CD4-positive, alpha-beta T cell (primary cell): ENCODE results near the gene SLC34A1. TPM values are rescaled to one million over a fixed set of nuclear protein-coding genes. Genes with fewer than 3 reads are reported as not detected.
A peak's percentile ranks its signal among the peaks of the same experiment; 100 is the strongest.

Experiments used
- ATAC-seq: fragments of 200-7000 bp; cut with Tn5 transposase; one replicate; pipeline ENCODE4 v1.10.0; 2022; ENCODE audit warnings: mild to moderate bottlenecking; ENCODE audit not compliant: poor library complexity
- CTCF ChIA-PET: fragments of 350-600 bp; sonication (Branson Sonifier 250); formaldehyde crosslinking; loops from one replicate; lab custom pipeline; 2021; ENCODE audit warnings: antibody characterized with exemption, inconsistent platforms; lab: Charles Lee
- POLR2A ChIA-PET: fragments of 350-600 bp; sonication (Branson Sonifier 250); formaldehyde crosslinking; loops from one replicate; lab custom pipeline; 2021; ENCODE audit warnings: antibody characterized with exemption, inconsistent platforms; lab: Charles Lee
- DNase-seq, 14 experiments: peaks; one replicate each; pipeline ENCODE4 v3.0.0-alpha.2; 2013 to 2020; ENCODE audit warnings: mixed read lengths in 2 of 14
- H3K27ac ChIP-seq, 2 donors: one replicate each; pipeline versions ENCODE4 v1.5.1 to v1.7.0; 2013; ENCODE audit warnings: low read length in 2 of 2, low read depth in 1 of 2, mild to moderate bottlenecking in 1 of 2
- H3K27me3 ChIP-seq, 2 experiments: 1 replicate in 1 of 2; 2 replicates in 1 of 2; pipeline versions ENCODE4 v1.6.1 to v1.7.0; 2013; ENCODE audit warnings: low read length in 2 of 2, control low read depth in 1 of 2, mild to moderate bottlenecking in 1 of 2, moderate library complexity in 1 of 2; ENCODE audit not compliant: insufficient read depth in 2 of 2, control insufficient read depth in 1 of 2
- H3K36me3 ChIP-seq: one replicate; pipeline ENCODE4 v1.6.1; 2013; ENCODE audit warnings: low read length, control low read depth; ENCODE audit not compliant: insufficient read depth
- H3K4me1 ChIP-seq: one replicate; pipeline ENCODE4 v1.6.1; 2013; ENCODE audit warnings: low read length, control low read depth; ENCODE audit not compliant: insufficient read depth
- H3K4me3 ChIP-seq: one replicate; pipeline ENCODE4 v1.5.1; 2013; ENCODE audit warnings: mild to moderate bottlenecking, low read length, moderate library complexity
- H3K9me3 ChIP-seq, 2 experiments: 1 replicate in 1 of 2; 2 replicates in 1 of 2; pipeline versions ENCODE4 v1.6.1 to v1.7.0; 2013; ENCODE audit warnings: low read length in 2 of 2, mild to moderate bottlenecking in 2 of 2, control low read depth in 1 of 2, moderate library complexity in 1 of 2; ENCODE audit not compliant: control insufficient read depth in 1 of 2, insufficient read depth in 1 of 2
- H3K27ac Mint-ChIP-seq: one replicate; pipeline ENCODE4 v1.8.0; 2020; ENCODE audit warnings: mixed read lengths
- H3K27me3 Mint-ChIP-seq: one replicate; pipeline ENCODE4 v1.8.0; 2021; ENCODE audit warnings: mixed read lengths
- H3K36me3 Mint-ChIP-seq: one replicate; pipeline ENCODE4 v1.8.0; 2021; ENCODE audit warnings: low read depth, mixed read lengths
- H3K4me1 Mint-ChIP-seq: one replicate; pipeline ENCODE4 v1.8.0; 2021; ENCODE audit warnings: low read depth, mixed read lengths
- H3K4me3 Mint-ChIP-seq: one replicate; pipeline ENCODE4 v1.8.0; 2020; ENCODE audit warnings: mild to moderate bottlenecking, mixed read lengths
- H3K9me3 Mint-ChIP-seq: one replicate; pipeline ENCODE4 v1.8.0; 2020; ENCODE audit warnings: mixed read lengths
- CTCF ChIP-seq: fragments of 200-600 bp; IDR thresholded peaks from one replicate; pipeline ENCODE4 v1.8.0; 2022; ENCODE audit warnings: antibody characterized with exemption, mild to moderate bottlenecking
- intact Hi-C, 2 experiments: fragments of 100-400 bp; cut with DNase I in 1 of 2; cut with micrococcal nuclease in 1 of 2; formaldehyde crosslinking; loops; one replicate each; pipeline versions ENCODE4 v1.15.1 to v1.9.0; 2023 to 2025; cut with DNase I, micrococcal nuclease
- total RNA-seq, 174 experiments: library from RNA in 2 of 174; stranded (reverse) in 2 of 174; gene quantifications; one replicate each; pipeline ENCODE4 v1.2.3 and lab custom pipeline; 2021 to 2026

The SLC34A1 gene
- total RNA-seq, 2 experiments from 2014 or later: not detected

GRCh38 chr5:177368869-177369644 lies 15.2 kb upstream of the SLC34A1 start:
- H3K27ac Mint-ChIP-seq: peak overlapping the region; percentile 76
- H3K27me3 Mint-ChIP-seq: no peaks in the 10 kb centered on the region
- TF ChIP-seq CTCF: peak; percentile 77
- peak in 5 of 14 experiments; percentile 18 to 65 (median 52) for DNase-seq
- peak overlapping the region; percentile 81 for H3K4me3 Mint-ChIP-seq
- CTCF ChIA-PET: interaction anchor here (0.6 to 6.2 kb wide), 14 partner anchors 8 to 118 kb away, joined by 3 to 60 read pairs (median 6); partner anchors contain the start of genes LMAN2, MXD3 and RGS14
- Histone ChIP-seq H3K27ac (peak overlapping the region in 1 of 2 donors; percentile 5), H3K4me1 (peaks cover 82% of the 10 kb centered on the region), H3K27me3 (no peaks in the 10 kb centered on the region), H3K4me3 (no peak overlapping the region), H3K36me3 (peaks cover 84% of the 10 kb centered on the region), H3K9me3 (no peaks in the 10 kb centered on the region)
- ATAC-seq: peak; percentile 18
- intact Hi-C loops: no loop called here
- peaks cover 75% of the 10 kb centered on the region for H3K36me3 Mint-ChIP-seq
- peaks cover 61% of the 10 kb centered on the region for H3K4me1 Mint-ChIP-seq
- no peaks in the 10 kb centered on the region for H3K9me3 Mint-ChIP-seq
- POLR2A ChIA-PET: interaction anchor here (0.7 to 6.4 kb wide), 8 partner anchors 10 to 832 kb away, joined by 3 to 51 read pairs (median 3); partner anchors contain the start of genes RGS14, RNF44 and SLC34A1

GRCh38 chr5:177369645-177370440 lies 14.4 kb upstream of the SLC34A1 start:
- Mint-ChIP-seq H3K27me3 (no peaks in the 10 kb centered on the region), H3K4me3 (peak overlapping the region; percentile 81), H3K27ac (peak overlapping the region; percentile 76), H3K9me3 (no peaks in the 10 kb centered on the region), H3K36me3 (peaks cover 73% of the 10 kb centered on the region), H3K4me1 (peaks cover 61% of the 10 kb centered on the region)
- ATAC-seq (no peak), DNase-seq (no peak)
- Histone ChIP-seq H3K9me3 (no peaks in the 10 kb centered on the region), H3K27ac (peak overlapping the region; percentile 27 to 41), H3K4me3 (no peak overlapping the region), H3K36me3 (peaks cover 81% of the 10 kb centered on the region), H3K4me1 (peaks cover 82% of the 10 kb centered on the region), H3K27me3 (no peaks in the 10 kb centered on the region)
- no peak for TF ChIP-seq CTCF
- CTCF ChIA-PET: interaction anchor here (0.6 to 6.2 kb wide), 22 partner anchors 8 to 117 kb away, joined by 3 to 60 read pairs (median 4); partner anchors contain the start of genes LMAN2, MXD3 and RGS14
- POLR2A ChIA-PET: interaction anchor here (0.7 to 6.4 kb wide), 11 partner anchors 11 to 833 kb away, joined by 3 to 51 read pairs (median 5); partner anchors contain the start of genes LMAN2, RGS14, RNF44 and SLC34A1
- intact Hi-C loops: loop anchor here in 1 of 2 experiments (2.0 kb wide), 1 partner anchor 33 kb away; no protein-coding TSS in a partner anchor
